Esophagus (tissue), 2 donors: Measurements from ENCODE around the gene CERK. TPM values are rescaled to one million over a fixed set of nuclear protein-coding genes. Genes with fewer than 3 reads are reported as not detected.
A peak's percentile ranks its signal among the peaks of the same experiment; 100 is the strongest.

ENCODE experiments used
- H3K27ac ChIP-seq, 2 donors: one replicate each; pipeline ENCODE4 v1.5.1; 2013; ENCODE audit warnings: low read depth in 2 of 2, mild to moderate bottlenecking in 2 of 2, inconsistent platforms in 1 of 2, low read length in 1 of 2, moderate library complexity in 1 of 2
- H3K27me3 ChIP-seq, 2 donors: one replicate each; pipeline ENCODE4 v1.6.1; 2013; ENCODE audit warnings: low read length in 2 of 2, control low read depth in 1 of 2, mild to moderate bottlenecking in 1 of 2; ENCODE audit not compliant: insufficient read depth in 2 of 2, control insufficient read depth in 1 of 2
- H3K36me3 ChIP-seq, 2 donors: one replicate each; pipeline ENCODE4 v1.6.1; 2013; ENCODE audit warnings: low read length in 1 of 2; ENCODE audit not compliant: control insufficient read depth in 2 of 2, insufficient read depth in 2 of 2
- H3K4me1 ChIP-seq, 2 donors: one replicate each; pipeline ENCODE4 v1.6.1; 2013; ENCODE audit warnings: low read length in 1 of 2; ENCODE audit not compliant: control insufficient read depth in 2 of 2, insufficient read depth in 2 of 2
- H3K4me3 ChIP-seq, 2 donors: one replicate each; pipeline ENCODE4 v1.5.1; 2013; ENCODE audit warnings: low read length in 2 of 2, mild to moderate bottlenecking in 2 of 2, low read depth in 1 of 2, moderate library complexity in 1 of 2
- H3K9me3 ChIP-seq, 2 donors: one replicate each; pipeline ENCODE4 v1.6.1; 2013; ENCODE audit warnings: mild to moderate bottlenecking in 2 of 2, low read depth in 1 of 2, low read length in 1 of 2, moderate library complexity in 1 of 2; ENCODE audit not compliant: control insufficient read depth in 2 of 2, insufficient read depth in 1 of 2
- WGBS, 2 donors: extraction: QIAGEN DNeasy Blood & Tissue Kit; methylation state at CpG; one replicate each; pipeline ENCODE4 v1.1.7; 2013; 5-methylcytosine and 5-hydroxymethylcytosine counted together
- polyA plus RNA-seq, 2 donors: library from polyadenylated mRNA; stranded (reverse); fragments of 200-250 nt; gene quantifications; one replicate each; pipeline ENCODE4 v1.2.3, GENCODE V29; 2013
- donor health status: healthy with polysubstance abuse.
- donor health status: Bipolar disorder and iron deficiency.

CERK gene
- polyA plus RNA-seq, 2 donors, result 8.7 to 13.4 TPM

DNA sequence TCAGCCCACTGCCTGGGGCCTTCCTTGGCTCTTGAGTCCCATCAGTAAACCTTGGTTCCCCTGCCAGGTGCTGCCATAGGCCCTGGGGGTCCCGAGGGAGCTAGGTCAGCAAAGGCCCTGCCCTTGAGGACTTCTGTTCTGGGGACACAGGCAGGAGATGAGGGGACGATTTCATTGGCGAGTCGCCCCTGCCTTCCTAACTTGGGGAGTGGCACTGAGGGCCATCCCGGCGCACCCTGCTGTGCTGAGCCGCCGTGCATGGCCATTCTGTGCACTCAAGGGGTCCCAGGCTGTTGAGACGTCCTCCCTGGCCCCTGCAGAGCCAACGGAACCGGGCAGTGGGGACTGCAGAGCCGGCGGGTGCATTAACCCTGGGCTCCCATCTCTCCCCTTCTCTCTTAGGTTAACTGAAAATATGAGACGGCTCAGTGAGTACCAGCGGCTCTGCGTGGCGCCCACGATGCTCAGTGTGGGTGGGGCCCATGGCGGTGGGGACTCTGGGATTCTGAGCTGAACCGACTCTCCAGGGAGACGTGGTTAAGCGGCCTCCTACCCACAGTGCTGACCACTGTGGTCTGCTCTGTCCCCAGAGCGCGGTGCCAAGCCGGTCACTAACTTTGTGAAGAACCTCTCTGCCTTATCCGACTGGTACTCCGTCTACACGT is 74.5 kb downstream of the CERK start:
- WGBS, 2 donors, result 93 to 94% methylated on average over 28 of the region's 28 CpGs
- H3K27me3 ChIP-seq, result no peaks in the 10 kb centered on the region
- H3K4me1 ChIP-seq, result peaks cover 0 to 21% of the 10 kb centered on the region in 2 donors
- no peak overlapping the region for H3K4me3 ChIP-seq
- no peak overlapping the region for H3K27ac ChIP-seq
- peaks cover 0 to 2% of the 10 kb centered on the region in 2 donors for H3K9me3 ChIP-seq
- H3K36me3 ChIP-seq, result peaks cover 6 to 68% of the 10 kb centered on the region in 2 donors

DNA sequence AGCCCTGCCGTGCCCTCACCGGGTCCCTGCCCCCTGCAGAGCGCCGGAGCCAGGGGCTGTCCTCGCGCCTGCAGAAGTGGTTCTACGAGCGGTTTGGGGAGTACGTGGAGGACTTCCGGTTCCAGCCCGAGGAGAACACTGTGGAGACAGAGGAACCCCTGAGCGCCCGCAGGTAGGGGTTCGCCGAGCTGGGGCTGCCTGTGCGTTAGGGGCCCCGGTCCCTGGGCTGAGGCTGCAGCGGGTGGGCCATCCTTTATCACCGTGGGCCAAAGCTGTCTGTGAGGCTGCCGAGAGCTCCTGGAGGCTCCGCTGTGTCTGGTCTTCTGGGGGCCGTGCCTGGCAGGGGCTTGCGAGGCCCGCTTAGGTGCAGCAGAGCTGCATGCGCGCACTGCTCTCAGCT is 75.1 kb downstream of the CERK start:
- peaks cover 0 to 24% of the 10 kb centered on the region in 2 donors for H3K4me1 ChIP-seq
- WGBS, 2 donors, result 94 to 96% methylated on average over 26 of the region's 26 CpGs

DNA sequence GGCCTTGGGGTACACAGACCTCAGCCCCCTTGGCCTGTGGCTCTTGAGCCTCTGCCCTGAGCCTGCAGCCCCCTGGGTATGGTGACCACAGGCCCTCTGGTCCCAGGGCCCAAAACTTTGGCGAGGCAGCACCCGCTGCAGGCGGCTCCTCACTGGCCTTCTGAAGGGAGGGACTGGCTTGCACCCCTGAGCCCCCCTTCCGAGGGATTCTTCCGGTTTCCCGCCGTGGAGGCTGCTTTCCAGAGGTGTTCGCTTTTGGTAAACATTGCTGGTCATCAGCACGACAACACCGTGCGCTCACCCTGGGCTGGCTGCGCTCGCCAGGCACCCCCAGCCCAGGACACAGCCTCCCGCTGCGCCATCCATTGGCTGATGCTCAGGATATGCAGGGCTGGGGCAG is 75.8 kb downstream of the CERK start:
- 88 to 91% methylated on average over 15 of the region's 15 CpGs for WGBS, 2 donors
- H3K27ac ChIP-seq, result peak overlapping the region in 1 of 2 donors; percentile 79
- H3K9me3 ChIP-seq, result peaks cover 0 to 2% of the 10 kb centered on the region in 2 donors
- peaks cover 5 to 57% of the 10 kb centered on the region in 2 donors for H3K36me3 ChIP-seq
- H3K27me3 ChIP-seq, result no peaks in the 10 kb centered on the region
- H3K4me3 ChIP-seq, result no peak overlapping the region
- peaks cover 0 to 32% of the 10 kb centered on the region in 2 donors for H3K4me1 ChIP-seq

More for the DNA sequence above, 75.1 kb downstream of the CERK start:
- no peaks in the 10 kb centered on the region for H3K27me3 ChIP-seq
- H3K4me3 ChIP-seq, result no peak overlapping the region
- peaks cover 5 to 64% of the 10 kb centered on the region in 2 donors for H3K36me3 ChIP-seq
- H3K9me3 ChIP-seq, result peaks cover 0 to 2% of the 10 kb centered on the region in 2 donors
- H3K27ac ChIP-seq, result no peak overlapping the region

DNA sequence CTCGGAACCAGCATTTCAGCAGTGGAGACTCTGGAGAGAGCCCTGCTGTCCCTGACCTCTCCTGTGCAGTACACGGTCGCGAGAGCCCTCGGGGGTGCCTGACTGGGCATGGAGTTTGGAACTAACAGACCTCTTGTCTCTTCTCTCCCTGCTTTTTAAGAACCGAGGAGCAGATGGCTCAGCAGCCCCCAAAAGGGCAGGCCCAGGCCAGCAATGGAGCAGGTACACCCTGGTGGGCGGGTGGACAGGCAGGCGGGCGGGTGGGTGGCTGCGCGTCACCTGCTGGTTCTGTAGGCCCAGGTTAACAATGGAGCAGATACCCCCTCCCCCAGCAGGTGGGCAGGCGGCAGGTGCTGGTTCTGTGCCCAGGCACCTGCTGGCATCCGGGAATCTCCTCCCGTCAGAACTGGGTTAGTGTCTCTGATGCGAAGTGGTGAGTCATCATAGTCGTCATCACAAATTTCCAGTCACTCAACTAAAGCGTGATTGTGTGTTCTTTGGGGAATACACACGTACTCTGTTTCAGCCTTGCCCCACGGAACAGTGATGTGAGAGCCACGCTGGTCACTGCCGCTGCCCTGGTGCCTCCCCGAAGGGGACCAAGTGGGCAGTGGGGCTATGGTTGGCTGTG is 76.7 kb downstream of the CERK start:
- no peak overlapping the region for H3K4me3 ChIP-seq
- no peaks in the 10 kb centered on the region for H3K27me3 ChIP-seq
- H3K4me1 ChIP-seq, result peaks cover 0 to 35% of the 10 kb centered on the region in 2 donors
- peaks cover 0 to 2% of the 10 kb centered on the region in 2 donors for H3K9me3 ChIP-seq
- H3K27ac ChIP-seq, result peak overlapping the region; percentile 67 to 84
- peaks cover 0 to 50% of the 10 kb centered on the region in 2 donors for H3K36me3 ChIP-seq
- 53 to 59% methylated on average over 22 of the region's 22 CpGs for WGBS, 2 donors

DNA sequence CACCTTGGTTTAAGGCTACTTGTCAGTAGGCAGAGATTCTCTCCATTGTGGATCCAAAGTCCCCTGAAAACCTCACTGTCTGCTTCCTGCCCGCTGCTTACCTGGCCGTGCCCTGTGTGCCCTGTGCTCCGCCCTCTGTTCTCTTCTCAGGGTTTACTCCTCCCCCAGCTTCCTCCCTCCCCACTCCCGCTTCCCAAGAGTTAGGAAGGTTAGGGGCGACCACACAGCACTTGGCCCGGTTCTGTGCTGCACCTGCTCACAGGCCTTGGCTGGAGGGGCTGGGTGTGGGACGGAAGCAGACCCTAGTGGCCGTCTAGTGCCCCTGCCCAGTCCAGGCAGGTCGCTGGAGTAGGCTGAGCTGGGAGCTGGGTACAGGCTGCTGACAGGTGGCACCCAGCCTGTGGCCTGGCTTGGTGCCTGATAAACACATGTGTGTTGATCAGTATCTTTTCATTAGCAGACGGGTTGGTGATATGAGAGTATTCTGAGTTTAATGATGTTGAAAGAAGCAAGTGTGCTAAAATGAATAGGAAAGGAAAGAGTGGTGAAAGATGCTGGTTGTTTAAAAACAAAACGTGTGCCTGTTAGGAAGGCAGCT is 77.3 kb downstream of the CERK start:
- H3K27me3 ChIP-seq, result no peaks in the 10 kb centered on the region
- peaks cover 0 to 37% of the 10 kb centered on the region in 2 donors for H3K4me1 ChIP-seq
- peaks cover 0 to 2% of the 10 kb centered on the region in 2 donors for H3K9me3 ChIP-seq
- H3K27ac ChIP-seq, result peak overlapping the region; percentile 67 to 84
- no peak overlapping the region for H3K4me3 ChIP-seq
- H3K36me3 ChIP-seq, result peaks cover 0 to 47% of the 10 kb centered on the region in 2 donors
- 46% methylated on average over 11 of the region's 11 CpGs for WGBS, 2 donors

DNA sequence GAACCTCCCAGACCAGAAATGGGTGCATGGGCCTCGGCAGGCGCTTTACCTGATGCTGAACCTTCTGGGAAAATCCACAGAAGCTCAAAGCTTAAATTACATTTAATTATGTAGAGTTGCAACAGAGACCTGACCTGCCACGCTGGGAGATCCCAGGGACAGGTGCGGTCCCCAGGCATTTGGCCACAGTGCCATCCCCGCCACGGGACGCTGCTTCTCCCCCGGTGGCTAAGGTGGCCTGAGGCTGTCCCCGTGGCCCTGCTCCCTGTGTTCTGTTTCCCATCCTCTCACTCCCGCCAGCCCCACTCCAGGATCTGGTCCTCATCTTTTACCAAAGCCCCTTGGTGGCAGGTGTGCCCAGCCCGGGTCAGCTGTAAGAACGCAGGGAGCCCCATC is 78.3 kb downstream of the CERK start:
- Histone ChIP-seq H3K4me3 (no peak overlapping the region), H3K36me3 (peaks cover 0 to 41% of the 10 kb centered on the region in 2 donors), H3K27me3 (no peaks in the 10 kb centered on the region), H3K9me3 (peaks cover 0 to 2% of the 10 kb centered on the region in 2 donors), H3K27ac (peak overlapping the region in 1 of 2 donors; percentile 67), H3K4me1 (peaks cover 0 to 40% of the 10 kb centered on the region in 2 donors)
- WGBS, 2 donors, result 89 to 92% methylated on average over 12 of the region's 12 CpGs

DNA sequence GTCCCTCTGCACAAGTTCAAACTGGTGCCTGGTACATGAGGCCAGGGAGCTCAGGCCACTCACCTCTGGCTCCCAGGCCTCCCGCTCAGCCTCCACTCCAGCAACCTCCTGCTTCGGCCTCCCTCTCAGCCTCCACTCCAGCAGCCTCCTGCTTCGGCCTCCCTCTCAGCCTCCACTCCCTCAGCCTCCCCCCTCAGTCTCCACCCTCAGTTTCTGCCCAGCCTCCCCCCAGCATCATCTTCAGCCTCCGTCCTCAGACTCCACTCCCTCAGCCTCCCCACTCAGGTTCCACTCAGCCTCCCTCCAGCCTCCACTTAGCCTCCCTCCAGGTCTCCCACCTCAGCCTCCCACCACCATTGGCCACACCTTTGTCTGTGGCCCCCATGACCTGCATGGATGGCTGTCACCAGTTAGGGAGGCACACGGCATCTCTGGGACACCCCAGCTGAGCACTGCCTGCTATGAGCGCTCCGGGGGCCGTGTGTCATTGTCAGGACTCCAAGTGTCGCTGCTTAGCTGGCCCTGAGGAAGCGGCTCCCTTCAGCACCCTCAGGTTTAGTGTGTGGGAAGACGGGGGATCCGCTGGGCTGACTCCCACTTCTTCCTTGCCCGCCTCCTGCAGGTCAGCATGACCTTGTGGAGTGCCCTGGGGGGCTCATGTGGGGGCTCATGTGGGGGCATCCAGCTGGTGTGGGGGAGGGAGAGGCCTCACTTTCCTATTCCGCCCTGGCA is 78.8 kb downstream of the CERK start:
- Histone ChIP-seq H3K27me3 (no peaks in the 10 kb centered on the region), H3K36me3 (peaks cover 0 to 35% of the 10 kb centered on the region in 2 donors), H3K4me1 (peaks cover under 1 to 45% of the 10 kb centered on the region in 2 donors), H3K9me3 (peaks cover 0 to 2% of the 10 kb centered on the region in 2 donors), H3K4me3 (no peak overlapping the region), H3K27ac (peak overlapping the region in 1 of 2 donors; percentile 37)
- 95 to 96% methylated on average over 14 of the region's 14 CpGs for WGBS, 2 donors

DNA sequence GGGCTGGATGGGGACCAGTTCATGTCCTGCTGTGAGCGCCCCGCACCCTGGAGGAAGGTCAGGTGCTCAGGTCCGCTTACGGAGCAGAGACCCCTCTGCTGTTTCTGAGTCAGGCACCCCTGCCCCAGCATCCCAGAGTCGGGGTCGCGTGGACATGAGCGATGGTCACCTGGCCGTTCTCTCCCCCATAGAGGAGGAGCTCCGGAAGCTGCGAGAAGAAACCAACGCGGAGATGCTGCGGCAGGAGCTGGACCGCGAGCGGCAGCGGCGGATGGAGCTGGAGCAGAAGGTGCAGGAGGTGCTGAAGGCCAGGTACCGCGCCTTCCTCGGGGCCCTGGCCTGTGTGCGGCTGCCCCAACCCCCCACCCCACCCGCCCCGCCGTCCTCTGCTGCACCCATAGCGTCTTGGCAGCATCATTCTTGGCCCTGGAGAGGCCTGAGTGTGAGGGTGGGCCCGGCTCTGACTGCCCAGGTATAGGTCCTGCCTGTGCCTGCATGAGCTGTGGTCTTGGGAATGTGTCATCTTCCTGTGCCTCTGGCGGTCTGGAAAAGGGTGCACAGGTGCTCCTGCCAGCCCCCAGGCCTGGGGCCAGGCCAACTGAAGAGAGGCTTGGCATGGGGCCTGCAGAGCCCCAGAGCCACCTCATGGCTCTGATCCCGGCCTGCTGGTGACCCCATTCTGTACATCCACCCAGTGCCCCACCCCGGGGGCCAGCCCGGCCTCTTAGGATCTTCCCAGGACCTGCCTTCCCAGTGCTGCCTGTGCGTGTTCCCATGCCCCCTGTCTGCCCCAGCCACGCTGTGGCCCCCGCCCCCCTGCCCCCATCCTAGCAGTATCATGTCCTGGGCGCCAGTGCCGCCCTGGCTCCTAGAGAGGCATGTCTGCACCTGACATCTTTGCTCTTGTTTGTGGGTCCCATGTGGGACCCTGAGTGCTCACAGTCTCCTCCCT is 79.8 kb downstream of the CERK start:
- no peaks in the 10 kb centered on the region for H3K9me3 ChIP-seq
- peak overlapping the region in 1 of 2 donors; percentile 54 for H3K27ac ChIP-seq
- WGBS, 2 donors, result 70 to 77% methylated on average over 33 to 37 of the region's 37 CpGs
- H3K4me1 ChIP-seq, result peaks cover 7 to 52% of the 10 kb centered on the region in 2 donors
- peaks cover 0 to 25% of the 10 kb centered on the region in 2 donors for H3K36me3 ChIP-seq
- no peaks in the 10 kb centered on the region for H3K27me3 ChIP-seq
- H3K4me3 ChIP-seq, result no peak overlapping the region
